GM21619 (cell line): ENCODE data around the gene EPB41L5.
"Not testable (repeated sequence)": the region's sequence is repeated elsewhere in the genome, so short reads cannot be mapped to it uniquely, and the experiment has no call there.

Experiments used
- ATAC-seq: cut with Tn5 transposase; IDR thresholded peaks from one replicate; pipeline ENCODE4 v1.9.1; 2021; ENCODE audit not compliant: unreplicated experiment

The EPB41L5 gene

GRCh38 chr2:120094795-120095194, 81.9 kb downstream of the EPB41L5 start:
- ATAC-seq, result no peak

DNA sequence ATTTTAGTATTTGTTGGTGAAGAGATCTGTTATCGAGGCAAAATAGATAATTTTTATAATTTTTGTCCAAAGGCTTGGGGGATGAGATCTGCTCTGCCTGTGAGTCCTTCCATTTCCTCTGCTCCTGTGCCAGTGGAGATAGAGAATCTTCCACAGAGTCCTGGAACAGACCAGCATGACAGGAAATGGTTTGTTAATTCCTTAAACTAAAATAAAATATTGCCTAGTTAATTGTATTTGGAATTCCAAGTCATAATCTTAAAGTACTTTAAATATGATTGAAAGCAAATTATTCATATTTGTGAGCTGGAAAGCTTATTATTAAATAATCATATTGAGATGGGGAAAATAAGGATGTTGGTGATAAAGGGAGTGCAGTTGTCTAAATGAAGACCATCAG, 87.8 kb downstream of the EPB41L5 start:
- ATAC-seq, result no peak

GRCh38 chr2:120103723-120104467, 91.0 kb downstream of the EPB41L5 start:
- no peak for ATAC-seq

DNA sequence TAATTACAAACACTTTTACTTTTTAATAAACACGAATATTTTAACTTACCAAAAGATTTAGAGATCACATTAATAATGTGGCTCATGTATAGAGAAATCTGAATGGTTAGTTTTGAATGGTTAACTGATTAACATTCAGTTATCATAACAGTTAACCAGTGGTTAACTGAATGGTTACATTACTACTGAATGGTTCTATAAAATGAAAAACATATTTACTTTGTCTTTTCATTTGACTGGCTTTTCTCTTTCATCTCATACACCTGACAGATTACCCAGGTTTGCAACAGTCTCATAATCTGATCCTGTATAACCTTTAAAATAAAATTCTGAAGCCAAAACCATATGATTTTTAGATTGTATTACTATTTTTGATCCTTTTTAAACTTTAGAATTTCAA, 91.9 kb downstream of the EPB41L5 start:
- ATAC-seq, result no peak

- ATAC-seq, result peak; percentile 79
Measured at GRCh38 chr2:120105360-120105759, 92.5 kb downstream of the EPB41L5 start.

DNA sequence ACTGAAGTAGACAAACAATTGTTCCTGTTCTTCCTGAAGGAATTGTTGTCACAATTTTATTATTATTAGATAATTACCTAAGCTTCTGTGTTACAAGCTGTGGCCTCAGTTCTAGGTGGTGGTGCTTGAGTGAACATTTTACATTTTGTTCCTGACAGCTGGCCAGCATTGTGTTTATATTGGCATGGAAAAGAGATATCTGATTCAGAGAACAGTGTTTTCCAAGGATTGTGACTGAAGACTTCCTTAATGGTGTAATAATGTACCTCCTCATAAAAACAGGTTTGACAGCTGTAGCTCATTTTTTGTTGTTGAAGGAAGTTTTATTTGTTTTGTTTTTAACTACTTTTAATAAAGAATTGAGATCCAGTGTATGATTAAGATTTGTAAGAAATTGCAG, 95.2 kb downstream of the EPB41L5 start:
- no peak for ATAC-seq

GRCh38 chr2:120108749-120109148, 95.9 kb downstream of the EPB41L5 start:
- ATAC-seq, result no peak

GRCh38 chr2:120109186-120110061, 96.5 kb downstream of the EPB41L5 start:
- ATAC-seq, result no peak

- ATAC-seq, result no peak
Measured at GRCh38 chr2:120110062-120110362, 97.1 kb downstream of the EPB41L5 start.

DNA sequence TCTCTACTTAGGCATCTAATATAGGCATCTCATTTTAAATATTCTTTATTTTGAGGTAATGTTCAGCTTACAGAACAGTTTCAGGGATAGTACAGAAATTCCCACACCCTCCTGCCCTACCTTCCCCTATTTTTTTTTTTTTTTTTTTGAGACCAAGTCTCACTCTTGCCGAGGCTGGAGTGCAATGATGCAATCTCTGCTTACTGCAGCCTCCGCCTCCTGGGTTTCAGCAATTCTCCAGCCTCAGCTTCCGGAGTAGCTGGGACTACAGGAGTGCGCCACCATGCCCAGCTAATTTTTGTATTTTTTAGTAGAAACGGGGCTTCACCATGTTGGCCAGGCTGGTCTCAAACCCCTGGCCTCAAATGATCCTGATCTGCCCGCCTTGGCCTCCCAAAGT, 97.6 kb downstream of the EPB41L5 start:
- ATAC-seq, result no peak

DNA sequence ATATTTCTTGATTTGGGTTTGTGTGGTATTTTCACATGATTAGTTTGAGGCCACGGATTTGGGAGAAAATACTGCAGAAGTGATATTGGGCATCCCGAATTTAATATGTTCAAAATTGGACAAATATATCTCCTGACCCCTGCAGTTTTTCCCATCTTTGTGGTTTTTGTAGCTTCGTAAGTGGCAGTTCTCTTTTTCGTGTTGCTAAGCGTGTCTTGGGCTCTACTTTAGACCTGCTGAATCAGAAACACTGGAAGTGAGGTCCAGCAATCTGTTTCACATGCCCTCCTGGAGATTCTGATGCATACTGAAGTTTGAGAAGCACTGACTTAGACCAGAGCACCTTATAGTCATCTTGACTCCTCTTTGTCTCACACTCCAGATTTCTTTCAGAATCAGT, 98.3 kb downstream of the EPB41L5 start:
- ATAC-seq, result no peak

DNA sequence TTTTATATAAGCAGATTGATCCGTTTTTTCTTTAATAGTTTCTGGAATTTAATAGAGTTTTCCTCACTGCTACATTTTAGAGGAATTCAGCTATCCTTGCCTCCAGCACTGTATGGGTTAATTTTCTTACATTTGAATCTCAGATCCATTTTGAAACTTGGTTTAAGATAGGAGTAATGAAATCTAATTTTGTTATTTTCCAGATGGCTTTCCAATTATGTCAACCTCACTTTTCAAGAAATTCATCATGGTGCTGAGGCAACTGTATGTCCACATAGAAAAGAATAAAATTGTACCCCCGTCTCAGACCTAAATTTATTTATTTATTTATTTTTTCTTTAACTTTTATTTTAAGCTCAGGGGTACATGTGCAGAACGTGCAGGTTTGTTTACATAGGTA, 105.1 kb downstream of the EPB41L5 start:
- ATAC-seq, result no peak

DNA sequence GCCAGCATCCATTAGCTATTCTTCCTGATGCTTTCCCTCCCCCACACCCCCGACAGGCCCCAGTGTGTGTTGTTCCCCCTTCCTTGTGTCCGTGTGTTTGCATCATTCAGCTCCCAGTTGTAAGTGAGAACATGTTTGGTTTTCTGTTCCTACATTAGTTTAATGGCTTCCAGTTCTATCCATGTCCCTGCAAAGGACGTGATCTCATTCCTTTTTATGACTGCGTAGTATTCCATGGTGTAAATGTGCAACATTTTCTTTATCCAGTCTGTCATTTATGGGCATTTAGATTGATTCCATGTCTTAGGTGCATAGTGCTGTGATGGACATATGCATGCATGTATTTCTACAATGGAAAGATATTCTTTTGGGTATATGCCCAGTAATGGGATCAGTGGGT, 105.6 kb downstream of the EPB41L5 start:
- no peak for ATAC-seq

DNA sequence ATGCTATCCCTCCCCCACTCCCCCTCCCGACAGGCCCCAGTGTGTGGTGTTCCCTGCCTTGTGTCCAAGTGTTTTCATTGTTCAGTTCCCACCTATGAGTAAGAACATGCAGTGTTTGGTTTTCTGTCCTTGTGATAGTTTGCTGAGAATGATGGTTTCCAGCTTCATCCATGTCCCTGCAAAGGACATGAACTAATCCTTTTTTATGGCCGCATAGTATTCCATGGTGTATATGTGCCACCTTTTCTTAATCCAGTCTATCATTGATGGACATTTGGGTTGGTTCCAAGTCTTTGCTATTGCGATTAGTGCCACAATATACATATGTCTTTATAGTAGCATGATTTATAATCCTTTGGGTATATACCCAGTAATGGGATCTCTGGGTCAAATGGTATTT, 108.5 kb downstream of the EPB41L5 start:
- not testable (repeated sequence) for ATAC-seq

DNA sequence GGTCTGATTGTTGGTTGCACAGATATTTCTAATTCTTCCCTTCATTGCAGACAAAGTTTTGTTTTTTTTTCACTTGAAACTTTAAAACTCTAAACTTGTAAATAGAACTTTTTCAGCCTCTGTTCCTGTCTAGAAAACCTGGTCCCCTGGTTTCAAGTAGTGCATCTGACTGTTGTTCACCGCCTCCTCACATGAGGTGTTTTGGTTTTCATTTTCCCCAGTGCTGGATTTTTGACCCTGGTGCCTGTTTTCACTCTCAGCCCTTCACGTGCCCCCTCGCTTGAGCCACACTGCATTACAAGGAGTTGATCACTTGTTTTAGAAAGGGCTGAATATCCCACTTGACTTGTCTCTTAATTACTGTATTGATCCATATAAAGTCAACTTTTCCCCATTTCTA, 110.2 kb downstream of the EPB41L5 start:
- no peak for ATAC-seq

DNA sequence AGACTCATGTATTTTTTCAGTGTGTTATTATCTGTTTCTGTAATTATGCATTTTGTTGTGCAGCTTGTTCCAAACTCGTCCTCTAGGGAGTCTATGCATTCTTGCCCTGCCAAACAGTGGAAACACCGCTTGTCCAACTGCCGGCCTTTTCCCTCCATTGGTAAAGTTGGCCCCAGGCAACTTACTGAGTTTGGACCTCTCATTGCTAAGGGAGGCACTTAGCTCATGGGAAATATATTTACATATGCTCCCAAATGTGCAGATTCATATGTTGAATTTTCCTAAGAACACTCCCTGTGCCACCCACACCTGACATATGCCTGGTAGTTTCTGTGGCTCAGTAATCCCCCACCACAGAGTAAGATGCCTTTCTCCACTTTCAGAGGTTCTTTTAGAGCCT, 112.3 kb downstream of the EPB41L5 start:
- no peak for ATAC-seq

DNA sequence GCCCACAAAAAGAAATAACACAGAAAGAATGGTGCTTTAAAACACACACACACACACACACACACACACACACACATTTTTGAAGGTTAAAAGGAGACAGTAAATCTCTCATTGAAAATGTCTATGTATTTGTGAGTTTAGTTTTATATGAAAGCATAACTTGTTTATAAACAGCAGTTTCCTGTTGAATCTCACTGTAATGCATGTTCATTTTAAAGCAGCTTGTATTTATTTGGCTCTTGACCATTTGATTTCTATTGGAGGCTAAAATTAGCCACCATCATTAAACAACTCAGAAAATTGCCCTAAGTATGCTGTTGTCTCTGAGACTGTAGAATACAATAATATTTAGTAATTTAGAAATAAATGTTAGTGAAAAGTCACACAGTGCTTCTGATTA, 115.3 kb downstream of the EPB41L5 start:
- no peak for ATAC-seq

DNA sequence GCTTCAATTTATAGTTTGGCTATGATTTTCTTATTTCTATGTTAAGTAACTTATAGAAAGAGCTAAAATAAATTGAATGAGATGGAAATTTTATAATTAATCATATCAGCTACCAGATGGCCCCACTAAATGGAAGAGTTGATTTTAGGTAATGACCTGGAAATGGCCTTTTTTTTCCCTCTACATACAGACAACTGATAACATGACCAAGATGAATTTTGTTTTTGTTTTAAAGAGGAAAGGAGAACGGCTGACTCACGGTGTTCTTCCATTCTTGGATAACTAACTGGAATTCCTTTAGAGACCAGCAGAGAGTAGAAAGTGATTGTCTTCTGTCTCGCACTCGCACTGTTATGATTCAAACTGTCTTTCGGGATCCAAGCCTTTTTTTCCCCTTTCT, 119.3 kb downstream of the EPB41L5 start:
- no peak for ATAC-seq

DNA sequence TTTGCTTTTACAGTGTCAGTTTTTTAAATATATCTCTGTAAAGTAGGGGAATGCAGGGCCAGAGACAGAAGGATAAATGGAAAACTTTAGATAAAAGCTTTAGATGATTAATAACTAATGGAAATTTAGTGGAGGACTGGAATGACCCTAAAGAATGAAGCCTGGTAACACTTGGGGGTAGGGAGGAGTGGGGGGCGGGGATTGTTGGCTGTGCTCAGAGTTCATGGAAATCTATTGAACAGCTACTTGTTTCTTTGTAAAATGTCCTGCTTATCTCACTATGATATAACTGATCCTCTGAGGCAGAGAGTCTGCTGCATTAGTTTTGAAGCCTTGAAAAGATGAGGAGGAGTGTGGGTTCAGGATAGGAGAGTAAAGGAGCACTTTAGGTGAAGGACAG, 119.8 kb downstream of the EPB41L5 start:
- ATAC-seq, result no peak

DNA sequence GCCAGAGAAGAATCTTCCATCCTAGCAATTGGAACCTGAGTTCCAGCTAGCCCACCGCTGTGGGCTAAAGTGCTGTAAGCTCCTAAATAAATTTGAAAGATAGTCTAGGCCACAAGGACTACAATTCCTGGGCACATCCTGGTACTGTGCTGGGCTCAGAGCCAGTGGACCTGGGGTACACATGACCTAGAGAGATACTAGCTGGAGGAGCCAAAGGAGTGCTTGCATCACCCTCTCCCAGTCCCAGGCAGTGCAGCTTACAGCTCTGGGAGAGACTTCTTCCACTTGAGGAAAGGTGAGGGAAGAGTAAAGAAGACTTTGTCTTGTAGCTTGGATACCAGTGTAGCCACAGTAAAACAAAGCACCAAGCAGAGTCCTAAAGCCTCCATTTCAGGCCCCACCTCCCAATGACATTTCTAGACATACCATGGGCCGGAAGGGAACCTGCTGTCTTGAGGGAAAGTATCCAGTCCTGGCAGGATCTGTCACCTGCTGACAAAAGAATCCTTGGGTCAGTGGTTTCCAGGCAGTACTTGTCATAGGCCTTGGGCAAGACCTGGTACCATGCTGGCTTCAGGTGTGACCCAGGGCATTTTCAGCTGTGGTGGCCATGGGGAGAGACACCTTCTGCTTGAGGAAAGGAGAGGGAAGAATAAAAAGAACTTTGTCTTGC, 120.8 kb downstream of the EPB41L5 start:
- ATAC-seq, result no peak

DNA sequence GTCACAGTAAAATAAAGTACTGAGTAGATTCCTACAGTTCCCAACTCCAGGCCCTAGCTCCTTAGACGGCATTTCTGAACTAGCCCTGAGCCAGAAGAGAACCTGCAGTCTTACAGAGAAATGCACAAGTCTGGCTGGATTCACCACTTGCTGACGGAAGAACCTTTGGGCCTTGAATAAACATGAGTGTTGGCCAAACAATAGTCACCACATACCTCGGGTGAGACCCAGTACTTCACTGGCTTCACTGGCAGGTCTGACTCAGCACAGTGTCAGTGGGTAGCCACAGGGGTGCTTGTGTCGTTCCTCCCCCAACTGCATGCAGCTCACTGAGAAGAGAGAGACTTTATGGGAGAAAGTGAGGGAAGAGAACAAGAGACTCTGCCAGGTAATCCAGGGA, 121.4 kb downstream of the EPB41L5 start:
- ATAC-seq, result no peak

- not testable (repeated sequence) for ATAC-seq
Measured at GRCh38 chr2:120135013-120135412, 122.1 kb downstream of the EPB41L5 start.
